DOHH2 (cell line): ENCODE results near the gene P2RX7.

Source experiments
- EZH2phosphoT487 ChIP-seq: fragments of 200-600 bp; sonication (generic); IDR thresholded peaks from 2 replicates; pipeline ENCODE4 v1.6.1; 2017; ENCODE audit warnings: borderline replicate concordance, mild to moderate bottlenecking, antibody characterized with exemption, low read length, moderate library complexity, mixed read lengths
- TF ChIP-seq, protein P1 (sequence below): fragments of 200-600 bp; sonication (generic); IDR thresholded peaks from one replicate; pipeline ENCODE4 v1.5.1; 2014; ENCODE audit warnings: antibody characterized with exemption, mild to moderate bottlenecking, low read depth, low read length; ENCODE audit not compliant: poor library complexity, severe bottlenecking

- TF ChIP-seq, protein P1, sequence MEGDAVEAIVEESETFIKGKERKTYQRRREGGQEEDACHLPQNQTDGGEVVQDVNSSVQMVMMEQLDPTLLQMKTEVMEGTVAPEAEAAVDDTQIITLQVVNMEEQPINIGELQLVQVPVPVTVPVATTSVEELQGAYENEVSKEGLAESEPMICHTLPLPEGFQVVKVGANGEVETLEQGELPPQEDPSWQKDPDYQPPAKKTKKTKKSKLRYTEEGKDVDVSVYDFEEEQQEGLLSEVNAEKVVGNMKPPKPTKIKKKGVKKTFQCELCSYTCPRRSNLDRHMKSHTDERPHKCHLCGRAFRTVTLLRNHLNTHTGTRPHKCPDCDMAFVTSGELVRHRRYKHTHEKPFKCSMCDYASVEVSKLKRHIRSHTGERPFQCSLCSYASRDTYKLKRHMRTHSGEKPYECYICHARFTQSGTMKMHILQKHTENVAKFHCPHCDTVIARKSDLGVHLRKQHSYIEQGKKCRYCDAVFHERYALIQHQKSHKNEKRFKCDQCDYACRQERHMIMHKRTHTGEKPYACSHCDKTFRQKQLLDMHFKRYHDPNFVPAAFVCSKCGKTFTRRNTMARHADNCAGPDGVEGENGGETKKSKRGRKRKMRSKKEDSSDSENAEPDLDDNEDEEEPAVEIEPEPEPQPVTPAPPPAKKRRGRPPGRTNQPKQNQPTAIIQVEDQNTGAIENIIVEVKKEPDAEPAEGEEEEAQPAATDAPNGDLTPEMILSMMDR = no peak
- TF ChIP-seq EZH2phosphoT487 = no peak
Observed at GRCh38 chr12:121190523-121191031, 57.9 kb downstream of the P2RX7 start.
